A673 (cell line): ENCODE results near the gene ENTPD8.

Experiments
- EZH2 ChIP-seq: fragments of 200-600 bp; sonication (generic); IDR thresholded peaks from 2 replicates; pipeline ENCODE4 v1.6.1; 2017; ENCODE audit warnings: borderline replicate concordance, low read depth, mild to moderate bottlenecking, mixed read lengths, antibody characterized with exemption, low read length; ENCODE audit not compliant: poor library complexity, severe bottlenecking
- TF ChIP-seq, protein P1 (sequence below): fragments of 300-800, 200-600 bp; sonication (generic); conservative IDR thresholded peaks from 2 replicates; pipeline ENCODE4 v1.5.1; 2017; ENCODE audit warnings: low read depth, mild to moderate bottlenecking, antibody characterized with exemption, low read length, moderate library complexity, mixed read lengths

DNA sequence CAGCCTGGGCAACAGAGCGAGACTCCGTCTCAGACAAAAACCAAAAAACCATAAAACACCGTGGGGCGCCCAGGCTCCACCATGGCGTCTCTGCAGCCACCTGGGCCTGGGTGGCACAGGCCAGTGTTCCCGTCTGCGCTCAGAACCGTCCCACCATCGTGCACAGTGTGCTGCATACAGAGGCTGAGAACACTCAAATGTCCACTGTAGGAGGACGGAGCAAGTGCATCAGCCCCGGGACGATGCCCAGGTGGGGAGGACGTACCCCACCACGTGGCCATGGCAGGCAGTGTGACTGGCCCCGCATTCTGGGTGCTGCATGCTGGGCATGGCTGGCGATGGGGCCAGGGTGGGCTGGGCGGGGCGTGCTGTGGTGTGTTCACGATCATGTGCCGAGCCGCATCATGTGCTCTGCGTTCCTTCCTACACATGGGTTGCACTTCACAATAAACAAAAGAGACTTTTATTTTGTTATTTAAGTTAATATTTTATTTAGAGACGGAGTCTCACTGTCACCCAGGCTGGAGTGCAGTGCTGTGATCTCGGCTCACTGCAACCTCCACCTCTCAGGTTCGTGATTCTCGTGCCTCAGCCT, 56.0 kb downstream of the ENTPD8 start:
- TF ChIP-seq, protein P1, sequence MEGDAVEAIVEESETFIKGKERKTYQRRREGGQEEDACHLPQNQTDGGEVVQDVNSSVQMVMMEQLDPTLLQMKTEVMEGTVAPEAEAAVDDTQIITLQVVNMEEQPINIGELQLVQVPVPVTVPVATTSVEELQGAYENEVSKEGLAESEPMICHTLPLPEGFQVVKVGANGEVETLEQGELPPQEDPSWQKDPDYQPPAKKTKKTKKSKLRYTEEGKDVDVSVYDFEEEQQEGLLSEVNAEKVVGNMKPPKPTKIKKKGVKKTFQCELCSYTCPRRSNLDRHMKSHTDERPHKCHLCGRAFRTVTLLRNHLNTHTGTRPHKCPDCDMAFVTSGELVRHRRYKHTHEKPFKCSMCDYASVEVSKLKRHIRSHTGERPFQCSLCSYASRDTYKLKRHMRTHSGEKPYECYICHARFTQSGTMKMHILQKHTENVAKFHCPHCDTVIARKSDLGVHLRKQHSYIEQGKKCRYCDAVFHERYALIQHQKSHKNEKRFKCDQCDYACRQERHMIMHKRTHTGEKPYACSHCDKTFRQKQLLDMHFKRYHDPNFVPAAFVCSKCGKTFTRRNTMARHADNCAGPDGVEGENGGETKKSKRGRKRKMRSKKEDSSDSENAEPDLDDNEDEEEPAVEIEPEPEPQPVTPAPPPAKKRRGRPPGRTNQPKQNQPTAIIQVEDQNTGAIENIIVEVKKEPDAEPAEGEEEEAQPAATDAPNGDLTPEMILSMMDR = no peak
- no peak for TF ChIP-seq EZH2
